ENCODE results near the gene GARIN3.

The GARIN3 gene

DNA sequence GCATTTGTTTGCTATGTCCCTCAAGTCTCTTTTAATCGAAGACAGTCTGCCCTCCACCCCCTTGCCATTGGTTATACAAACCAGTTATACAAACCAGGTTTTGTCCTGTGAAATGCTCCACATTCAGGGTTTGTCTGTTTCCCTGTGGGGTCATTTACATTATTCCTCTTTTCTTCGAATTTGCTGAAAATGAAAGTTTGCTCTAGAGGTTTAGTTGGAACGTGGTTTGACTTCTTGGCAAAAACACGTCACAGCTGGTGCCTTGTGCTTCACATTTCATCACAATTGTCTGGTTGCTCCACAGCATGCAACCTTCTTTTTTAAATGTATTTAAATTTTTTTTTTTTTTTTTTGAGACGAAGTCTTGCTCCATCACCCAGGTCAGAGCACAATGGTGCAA lies 53.1 kb downstream of the GARIN3 start:
- no peak overlapping the region for H3K27ac ChIP-seq
- no peak overlapping the region for H3K4me3 ChIP-seq (ENCODE audit: low read depth, low read length)
- TF ChIP-seq, protein P1, sequence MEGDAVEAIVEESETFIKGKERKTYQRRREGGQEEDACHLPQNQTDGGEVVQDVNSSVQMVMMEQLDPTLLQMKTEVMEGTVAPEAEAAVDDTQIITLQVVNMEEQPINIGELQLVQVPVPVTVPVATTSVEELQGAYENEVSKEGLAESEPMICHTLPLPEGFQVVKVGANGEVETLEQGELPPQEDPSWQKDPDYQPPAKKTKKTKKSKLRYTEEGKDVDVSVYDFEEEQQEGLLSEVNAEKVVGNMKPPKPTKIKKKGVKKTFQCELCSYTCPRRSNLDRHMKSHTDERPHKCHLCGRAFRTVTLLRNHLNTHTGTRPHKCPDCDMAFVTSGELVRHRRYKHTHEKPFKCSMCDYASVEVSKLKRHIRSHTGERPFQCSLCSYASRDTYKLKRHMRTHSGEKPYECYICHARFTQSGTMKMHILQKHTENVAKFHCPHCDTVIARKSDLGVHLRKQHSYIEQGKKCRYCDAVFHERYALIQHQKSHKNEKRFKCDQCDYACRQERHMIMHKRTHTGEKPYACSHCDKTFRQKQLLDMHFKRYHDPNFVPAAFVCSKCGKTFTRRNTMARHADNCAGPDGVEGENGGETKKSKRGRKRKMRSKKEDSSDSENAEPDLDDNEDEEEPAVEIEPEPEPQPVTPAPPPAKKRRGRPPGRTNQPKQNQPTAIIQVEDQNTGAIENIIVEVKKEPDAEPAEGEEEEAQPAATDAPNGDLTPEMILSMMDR (IDR thresholded peaks at IDR 0.05; ENCODE audit: low read depth, low read length): no peak
- H3K9me3 ChIP-seq (ENCODE audit: severe bottlenecking): no peaks in the 10 kb centered on the region
- DNase-seq: no peak
- no peaks in the 10 kb centered on the region for H3K36me3 ChIP-seq
- H3K27me3 ChIP-seq (ENCODE audit: insufficient read depth, low read depth, severe bottlenecking): no peaks in the 10 kb centered on the region
